Activated CD8-positive, alpha-beta memory T cell treated with anti-CD3 and anti-CD28 coated beads, Interleukin-2, amount 50 U/mL, for 1 hour (primary cell): ENCODE data around the gene HS6ST3.

Source experiments
- DNase-seq: peaks from one replicate; pipeline ENCODE4 v3.0.0-alpha.2; 2020; ENCODE audit errors: extremely low read depth

The HS6ST3 gene

DNA sequence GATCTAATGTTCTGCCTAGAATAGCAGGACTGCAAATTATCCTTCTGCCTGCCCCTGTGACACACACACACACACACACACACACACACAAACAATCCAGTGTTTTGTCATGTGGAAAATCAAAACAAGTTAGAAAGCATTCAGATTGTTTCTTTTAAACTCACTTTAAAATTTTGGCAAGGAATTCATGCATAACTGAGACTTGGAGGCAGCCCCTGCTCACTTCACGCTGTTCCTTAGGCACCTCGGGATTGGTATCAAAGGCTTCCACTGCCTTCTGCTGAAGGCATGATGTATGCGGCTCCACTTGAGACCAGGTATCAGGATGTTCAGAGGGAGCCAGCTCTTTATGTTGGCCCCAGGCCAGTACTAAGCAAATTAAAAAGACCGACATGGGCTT, 745.6 kb downstream of the HS6ST3 start:
- DNase-seq: no peak

DNA sequence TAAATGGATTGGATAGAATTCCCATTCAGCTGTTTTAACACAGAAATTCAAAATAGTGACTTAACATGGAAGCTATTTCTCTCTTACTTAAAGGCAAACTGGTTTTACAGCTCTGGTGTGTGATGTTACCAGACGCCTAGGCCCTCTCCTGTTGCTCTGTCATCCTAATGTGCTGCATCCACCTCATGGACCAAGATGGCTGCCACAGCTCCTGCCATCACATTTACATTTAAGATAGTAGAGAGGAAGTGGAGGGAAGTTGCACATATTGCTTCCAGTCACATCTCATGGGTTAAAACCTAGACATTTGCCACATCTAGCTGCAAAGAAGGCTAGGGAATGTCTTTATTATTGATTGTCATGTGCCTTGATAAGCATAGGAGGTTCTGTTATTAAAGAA, 746.8 kb downstream of the HS6ST3 start:
- no peak for DNase-seq

DNA sequence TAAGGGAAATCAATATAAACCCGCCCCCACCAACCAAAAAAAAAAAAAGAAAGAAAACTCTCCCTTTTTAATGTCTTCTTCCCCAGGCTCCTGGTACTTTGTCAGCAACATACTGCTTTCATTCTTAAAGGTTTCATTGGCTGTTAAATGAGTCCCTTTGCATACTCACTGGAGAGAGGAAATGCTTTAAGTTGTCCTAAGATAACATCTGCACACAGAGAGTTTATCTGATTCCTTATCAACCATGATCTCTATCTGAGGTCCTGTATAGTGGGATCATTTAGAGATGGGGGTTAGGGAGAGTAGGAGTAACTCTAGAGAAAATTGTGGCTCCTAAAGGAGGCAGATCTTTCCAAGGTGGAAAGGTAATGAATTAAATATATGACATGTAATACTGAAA, 747.9 kb downstream of the HS6ST3 start:
- DNase-seq: no peak

DNA sequence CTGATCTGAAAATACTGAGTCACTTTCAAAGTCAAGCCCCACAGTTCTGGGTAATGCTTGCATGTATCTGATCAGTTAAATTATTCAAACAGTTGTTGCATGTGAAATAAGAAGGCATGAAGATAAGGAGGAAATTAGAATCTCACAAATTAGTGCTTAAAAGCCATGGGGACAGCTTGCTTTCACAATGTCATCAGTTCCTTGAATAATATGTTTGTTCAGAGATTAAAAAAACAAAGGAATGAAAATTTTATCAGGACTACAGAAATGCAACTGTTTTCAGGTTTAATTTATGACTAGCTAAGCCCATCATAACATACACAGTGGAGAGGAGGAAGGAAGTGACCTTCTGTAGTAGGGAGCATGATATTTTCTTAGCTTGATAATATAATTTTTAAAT, 754.3 kb downstream of the HS6ST3 start:
- no peak for DNase-seq

DNA sequence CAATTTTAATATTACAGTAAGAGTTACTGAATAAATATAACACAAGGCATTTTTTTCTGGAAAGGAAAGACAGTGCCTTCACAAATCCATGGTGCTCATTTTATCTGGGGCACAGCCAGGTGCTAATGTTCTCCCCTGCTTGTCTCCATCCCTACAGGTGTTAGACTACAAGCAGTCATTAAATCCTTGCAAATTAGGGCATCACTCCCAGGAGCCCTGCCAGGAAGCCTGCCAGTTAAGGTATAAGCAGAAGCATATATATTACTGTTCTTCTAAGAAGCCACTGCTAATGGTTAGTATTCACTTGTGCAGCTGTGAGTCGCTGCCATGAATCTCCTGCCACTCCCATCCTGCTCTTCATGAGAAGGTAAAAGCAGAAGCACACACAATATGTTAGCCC, 754.7 kb downstream of the HS6ST3 start:
- DNase-seq: no peak

DNA sequence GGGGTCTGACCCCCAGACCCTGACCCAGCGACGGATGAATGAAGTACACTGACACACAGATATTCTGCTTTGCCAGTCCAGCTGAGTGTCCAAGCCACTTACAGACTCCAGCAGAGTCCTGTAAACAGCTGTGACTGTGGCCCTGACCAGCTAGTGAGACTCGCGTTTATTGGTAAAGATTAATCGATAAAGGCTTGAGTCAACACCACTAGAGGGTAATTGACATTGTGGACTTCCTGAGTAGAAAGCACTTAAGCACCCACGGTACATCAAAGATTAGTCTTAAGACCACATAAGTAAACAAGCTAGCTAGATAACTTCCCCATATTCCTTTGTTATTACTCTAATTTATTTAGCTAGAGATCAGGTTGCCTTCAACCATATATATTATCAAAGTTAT, 758.4 kb downstream of the HS6ST3 start:
- no peak for DNase-seq

DNA sequence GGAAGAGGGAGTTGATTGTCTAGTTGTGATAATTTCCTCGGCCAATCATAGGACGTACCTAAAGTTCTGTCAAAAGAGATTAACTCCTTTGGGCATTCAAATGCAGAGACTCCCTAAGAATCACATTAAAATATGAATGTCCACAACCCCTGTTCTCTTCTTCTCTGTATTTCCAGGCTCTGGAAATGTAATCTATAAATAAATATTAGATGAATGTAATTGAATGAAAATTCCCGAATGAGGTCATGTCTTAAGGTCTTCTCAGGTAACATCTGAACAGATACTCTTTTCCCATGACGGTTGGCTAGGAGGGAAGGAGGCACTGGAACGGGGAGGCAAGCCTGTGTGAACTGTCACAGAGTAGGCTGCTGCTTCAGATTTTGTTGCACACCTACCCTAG, 759.2 kb downstream of the HS6ST3 start:
- DNase-seq: no peak

DNA sequence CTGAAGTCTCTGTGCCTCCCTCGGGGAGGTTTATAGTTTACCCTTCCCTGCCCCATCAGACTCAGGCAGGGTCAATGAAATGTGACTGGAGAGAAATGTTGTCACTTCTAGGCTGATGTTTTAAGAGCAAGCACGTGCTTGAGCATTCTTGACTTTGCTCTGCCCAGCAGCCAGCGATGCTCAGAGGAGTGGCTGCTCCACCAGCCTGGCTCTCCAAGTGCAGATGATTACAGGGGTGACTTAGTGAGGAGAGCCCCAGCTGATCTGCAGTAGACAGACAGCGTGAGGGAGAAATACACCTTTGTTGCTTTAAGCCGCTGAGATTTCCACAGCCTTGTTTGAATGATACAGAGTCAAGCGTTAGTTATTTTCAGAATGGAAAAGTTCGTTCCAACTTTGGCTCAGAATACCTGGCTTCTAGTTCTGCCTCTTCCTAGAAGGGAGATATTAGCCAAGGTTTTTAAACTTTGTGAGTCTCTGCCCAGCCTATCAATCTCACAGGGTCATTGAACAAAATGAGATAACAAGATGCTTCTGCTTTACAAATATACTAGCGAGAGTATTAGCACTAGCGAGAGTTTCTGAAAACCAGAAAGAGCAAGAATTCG, 760.7 kb downstream of the HS6ST3 start:
- DNase-seq: no peak

DNA sequence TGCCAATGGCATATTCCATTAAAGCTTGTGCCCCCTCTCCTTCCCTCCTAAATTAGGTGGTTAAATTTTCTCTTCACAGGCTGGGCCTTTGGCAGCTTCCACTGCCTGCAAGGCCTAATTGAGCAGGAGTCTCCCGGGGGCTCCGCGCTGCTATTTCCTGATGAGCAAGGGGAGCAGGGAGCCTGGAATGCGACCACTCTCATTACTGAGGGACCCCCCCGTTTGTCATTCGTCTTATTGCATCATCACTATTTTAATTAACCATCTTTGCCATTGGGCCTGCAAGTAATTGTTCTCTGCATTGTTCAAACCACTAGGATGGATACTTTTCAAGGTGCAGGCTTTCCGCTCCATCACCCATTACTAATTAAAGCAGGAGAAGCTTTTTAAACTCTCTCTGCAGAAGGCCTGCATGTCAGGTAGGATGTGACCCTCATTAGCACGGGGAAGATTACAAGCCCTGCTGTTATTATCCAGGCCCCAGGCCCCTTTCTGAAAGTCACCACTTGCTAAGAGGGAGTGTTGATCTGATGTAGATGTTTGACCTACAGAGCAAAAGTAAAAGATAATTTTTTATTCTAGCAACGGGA, 762.0 kb downstream of the HS6ST3 start:
- DNase-seq: no peak

DNA sequence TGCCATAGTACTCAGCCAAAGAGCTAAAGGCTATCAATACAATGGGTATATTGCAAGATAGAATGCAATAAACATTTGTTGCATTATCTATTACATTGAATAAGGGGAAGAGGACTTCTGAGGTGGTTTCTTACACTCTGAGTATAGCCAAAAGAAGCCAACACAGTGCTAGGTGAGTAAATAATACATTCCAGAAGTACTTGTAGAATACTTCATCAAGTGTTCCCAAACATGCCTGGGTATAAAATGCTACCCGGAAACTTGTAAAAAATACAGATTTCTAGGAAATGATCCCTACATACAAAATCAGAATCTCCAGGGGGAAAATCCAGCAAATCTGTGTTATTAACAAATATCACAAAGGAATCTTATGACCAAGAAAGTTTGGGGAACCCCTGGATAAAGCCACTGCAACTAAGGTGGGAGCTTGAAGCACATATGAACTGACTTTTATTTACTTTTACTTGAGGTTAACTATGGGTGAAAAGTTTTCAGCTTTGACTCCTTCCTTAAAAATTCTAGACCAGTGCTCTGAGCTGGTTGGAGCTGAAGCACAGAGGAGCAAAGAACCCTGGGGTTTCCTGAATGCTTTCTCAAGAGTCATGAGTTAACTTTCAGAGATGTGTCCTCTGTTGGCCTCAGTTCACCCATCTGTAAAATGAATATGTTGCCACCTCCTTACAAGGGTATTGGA, 768.4 kb downstream of the HS6ST3 start:
- no peak for DNase-seq

DNA sequence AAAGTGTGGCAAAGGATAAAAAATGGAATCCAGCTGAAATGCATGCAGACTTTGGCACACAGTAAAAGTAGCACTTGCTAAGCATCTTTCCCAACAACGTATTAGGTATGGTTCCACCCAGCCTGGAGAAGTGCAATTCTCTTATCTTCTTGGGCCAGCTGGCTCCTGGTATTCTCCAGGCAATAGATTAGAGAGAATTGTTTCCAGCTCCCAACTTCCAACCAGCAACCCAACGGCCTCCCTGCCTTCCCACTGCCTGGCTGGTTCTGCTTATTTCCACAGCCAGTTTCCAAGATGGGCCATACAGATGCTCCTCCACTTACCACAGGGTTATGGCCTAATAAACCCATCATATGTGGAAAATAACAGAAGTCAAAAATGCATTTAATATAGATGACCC, 771.0 kb downstream of the HS6ST3 start:
- no peak for DNase-seq

DNA sequence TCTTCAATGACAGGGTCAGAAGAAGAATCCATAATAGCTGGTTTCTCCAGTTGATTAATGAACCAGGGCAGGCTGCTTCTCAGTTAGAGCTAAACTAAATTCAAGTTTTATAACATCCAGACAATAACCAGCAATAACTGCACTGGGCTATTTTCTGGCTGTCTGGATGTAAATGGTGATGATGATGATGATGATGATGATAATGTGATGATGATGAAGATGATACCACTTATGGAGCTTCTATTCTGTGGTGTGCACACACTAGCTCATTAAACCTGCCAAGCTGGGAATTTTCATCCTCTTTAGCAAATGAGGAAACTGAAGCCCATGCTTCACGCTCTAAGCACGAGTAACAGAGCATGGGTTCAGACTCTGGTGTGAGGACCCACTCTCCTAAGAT, 772.2 kb downstream of the HS6ST3 start:
- no peak for DNase-seq

DNA sequence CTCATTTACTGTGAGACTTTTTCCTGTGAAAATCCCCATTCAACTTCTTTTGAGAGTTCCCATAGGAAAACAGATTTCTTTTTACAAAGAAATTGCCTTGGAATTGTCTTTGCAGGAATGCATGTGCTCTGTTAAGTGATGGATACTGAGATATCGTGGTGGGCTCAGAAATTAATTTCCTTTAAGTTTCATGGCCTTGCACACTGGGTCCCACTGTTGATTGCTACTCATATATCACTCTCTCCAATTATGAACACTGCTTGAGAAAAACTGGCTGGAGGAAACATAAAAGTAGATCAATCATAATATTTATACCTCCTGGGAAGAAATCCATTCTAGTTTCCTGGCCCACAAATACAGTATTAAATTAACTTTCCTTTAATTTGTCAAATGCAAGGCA, 773.1 kb downstream of the HS6ST3 start:
- DNase-seq: no peak

DNA sequence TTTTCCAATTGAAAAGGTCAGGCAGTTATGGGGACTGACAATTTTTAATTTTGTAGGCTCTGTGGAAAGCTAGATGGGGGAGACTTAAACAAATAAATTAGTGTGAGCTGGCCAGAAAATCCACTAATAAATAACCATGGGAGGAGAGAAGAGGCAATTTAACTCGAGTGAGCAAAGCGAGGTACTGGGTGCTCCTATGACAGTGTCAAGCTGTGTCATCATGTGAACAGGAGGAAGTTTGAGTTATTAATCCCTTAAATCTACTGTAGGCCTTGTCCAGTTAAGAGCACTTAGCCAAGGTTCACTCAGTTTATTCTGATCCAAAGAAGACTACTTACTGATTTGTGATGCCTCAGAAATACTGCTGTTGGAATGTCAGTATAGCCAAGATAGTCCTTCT, 781.6 kb downstream of the HS6ST3 start:
- no peak for DNase-seq

DNA sequence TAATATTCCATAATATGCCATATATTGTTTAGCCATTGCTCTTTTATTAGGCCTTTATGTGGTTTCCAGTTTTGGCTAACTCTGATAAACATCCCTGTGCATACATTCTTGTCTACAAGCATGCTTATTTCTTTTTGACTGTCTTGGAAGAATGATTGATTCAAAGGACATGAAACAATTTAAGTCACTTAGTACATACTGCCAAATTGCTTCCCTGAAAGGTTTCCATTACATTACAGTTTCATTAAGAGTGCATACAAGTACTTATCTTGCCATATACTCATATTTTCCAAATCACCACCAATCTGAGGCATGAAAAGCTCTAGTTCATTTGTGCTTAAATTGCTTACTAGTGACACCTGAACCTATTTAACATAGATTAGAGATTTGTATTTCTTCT, 790.5 kb downstream of the HS6ST3 start:
- DNase-seq: no peak
